Left lung (tissue), 10 donors: ENCODE data around the gene METTL25B. TPM values are rescaled to one million over a fixed set of nuclear protein-coding genes. Genes with fewer than 3 reads are reported as not detected.

ENCODE experiments used
- ATAC-seq: fragments of 200-7000 bp; cut with Tn5 transposase; one replicate; pipeline ENCODE4 v1.9.1; 2020; ENCODE audit warnings: moderate library complexity
- DNase-seq, 4 donors: peaks; one replicate each; pipeline ENCODE4 v3.0.0-alpha.2; 2013 to 2020
- H3K27ac ChIP-seq, 2 donors: fragments of 200-600 bp; sonication (generic) in 1 of 2; one replicate each; pipeline versions ENCODE4 v1.5.0 to v1.8.0; 2020 to 2021
- H3K27me3 ChIP-seq, 2 donors: fragments of 200-600 bp; sonication (generic) in 1 of 2; one replicate each; pipeline versions ENCODE4 v1.5.0 to v1.8.0; 2020 to 2021
- H3K36me3 ChIP-seq, 2 donors: fragments of 200-600 bp; sonication (generic) in 1 of 2; one replicate each; pipeline versions ENCODE4 v1.5.0 to v1.8.0; 2020 to 2021
- H3K4me1 ChIP-seq, 2 donors: fragments of 200-600 bp; one replicate each; pipeline ENCODE4 v1.8.0; 2021
- H3K4me3 ChIP-seq, 2 donors: fragments of 200-600 bp; sonication (generic) in 1 of 2; one replicate each; pipeline versions ENCODE4 v1.5.0 to v1.8.0; 2020 to 2021; ENCODE audit warnings: mild to moderate bottlenecking in 1 of 2
- H3K9me3 ChIP-seq, 2 donors: fragments of 200-600 bp; sonication (generic) in 1 of 2; one replicate each; pipeline versions ENCODE4 v1.5.0 to v1.8.0; 2020 to 2021
- intact Hi-C, 2 donors: fragments of 100-400 bp; cut with DNase I; formaldehyde crosslinking; loops; one replicate each; pipeline versions ENCODE4 v1.11.2 to v1.14.2; 2022
- polyA plus RNA-seq, 6 donors: library from polyadenylated mRNA; unstranded; fragments of 120-200 nt; gene quantifications; one replicate each; pipeline ENCODE4 v1.2.1, GENCODE V29; 2013; ENCODE audit not compliant: insufficient read length in 6 of 6
- total RNA-seq, 2 donors: library from RNA; stranded (reverse); fragmentation: NEBNext Ultra II Directional; extraction: Animal tissue kit (Norgen Biotek cat#: 25700); gene quantifications; one replicate each; pipeline ENCODE4 v1.2.1, GENCODE V29; 2021
- TF ChIP-seq, protein P1 (sequence below), 2 donors: fragments of 200-600 bp; sonication (generic) in 1 of 2; IDR thresholded peaks; one replicate each; pipeline versions ENCODE4 v1.5.0 to v1.8.0; 2021; ENCODE audit warnings: antibody characterized with exemption in 2 of 2
- donor health status: DM: no; HTN: yes; CAD: no.
- donor health status: DM: no; HTN: no; CAD: no.

Gene METTL25B
- total and polyA plus RNA-seq, 8 donors, result 30.6 to 41.7 (median 35.5) TPM

- Histone ChIP-seq H3K27me3 (peaks cover 0 to 88% of the 10 kb centered on the region in 2 donors), H3K36me3 (no peaks in the 10 kb centered on the region), H3K4me1 (peaks cover 12 to 22% of the 10 kb centered on the region in 2 donors), H3K4me3 (no peak overlapping the region), H3K9me3 (no peaks in the 10 kb centered on the region), H3K27ac (no peak overlapping the region)
- intact Hi-C loops, result no loop called here
- ATAC-seq (no peak), DNase-seq (peak in 1 of 4 donors; percentile 34)
- TF ChIP-seq, protein P1, sequence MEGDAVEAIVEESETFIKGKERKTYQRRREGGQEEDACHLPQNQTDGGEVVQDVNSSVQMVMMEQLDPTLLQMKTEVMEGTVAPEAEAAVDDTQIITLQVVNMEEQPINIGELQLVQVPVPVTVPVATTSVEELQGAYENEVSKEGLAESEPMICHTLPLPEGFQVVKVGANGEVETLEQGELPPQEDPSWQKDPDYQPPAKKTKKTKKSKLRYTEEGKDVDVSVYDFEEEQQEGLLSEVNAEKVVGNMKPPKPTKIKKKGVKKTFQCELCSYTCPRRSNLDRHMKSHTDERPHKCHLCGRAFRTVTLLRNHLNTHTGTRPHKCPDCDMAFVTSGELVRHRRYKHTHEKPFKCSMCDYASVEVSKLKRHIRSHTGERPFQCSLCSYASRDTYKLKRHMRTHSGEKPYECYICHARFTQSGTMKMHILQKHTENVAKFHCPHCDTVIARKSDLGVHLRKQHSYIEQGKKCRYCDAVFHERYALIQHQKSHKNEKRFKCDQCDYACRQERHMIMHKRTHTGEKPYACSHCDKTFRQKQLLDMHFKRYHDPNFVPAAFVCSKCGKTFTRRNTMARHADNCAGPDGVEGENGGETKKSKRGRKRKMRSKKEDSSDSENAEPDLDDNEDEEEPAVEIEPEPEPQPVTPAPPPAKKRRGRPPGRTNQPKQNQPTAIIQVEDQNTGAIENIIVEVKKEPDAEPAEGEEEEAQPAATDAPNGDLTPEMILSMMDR (IDR thresholded peaks at IDR 0.05), result no peak
Measured at GRCh38 chr1:156691191-156691590, 37.1 kb upstream of the METTL25B start.

GRCh38 chr1:156691665-156692440 lies 36.4 kb upstream of the METTL25B start:
- Histone ChIP-seq H3K27ac (no peak overlapping the region), H3K4me3 (no peak overlapping the region), H3K36me3 (no peaks in the 10 kb centered on the region), H3K9me3 (no peaks in the 10 kb centered on the region), H3K27me3 (peaks cover 0 to 82% of the 10 kb centered on the region in 2 donors), H3K4me1 (peaks cover 12 to 22% of the 10 kb centered on the region in 2 donors)
- TF ChIP-seq, protein P1 (IDR thresholded peaks at IDR 0.05), result no peak
- peak in 3 of 4 donors; percentile 35 to 63 (median 54) for DNase-seq
- peak; percentile 62 for ATAC-seq
- intact Hi-C loops, result no loop called here

- H3K4me3 ChIP-seq, result no peak overlapping the region
- DNase-seq (peak in 2 of 4 donors; percentile 46 to 61), ATAC-seq (peak; percentile 43)
- H3K27ac ChIP-seq, result no peak overlapping the region
- peaks cover 12 to 22% of the 10 kb centered on the region in 2 donors for H3K4me1 ChIP-seq
- no peaks in the 10 kb centered on the region for H3K36me3 ChIP-seq
- H3K27me3 ChIP-seq, result peaks cover 0 to 81% of the 10 kb centered on the region in 2 donors
- intact Hi-C loops, result no loop called here
- H3K9me3 ChIP-seq, result no peaks in the 10 kb centered on the region
- TF ChIP-seq, protein P1 (IDR thresholded peaks at IDR 0.05), result no peak
Measured at GRCh38 chr1:156692441-156692924, 35.8 kb upstream of the METTL25B start.

GRCh38 chr1:156692925-156693847 lies 35.1 kb upstream of the METTL25B start:
- DNase-seq (peak in 3 of 4 donors; percentile 47 to 85 (median 51)), ATAC-seq (peak; percentile 64)
- no peaks in the 10 kb centered on the region for H3K36me3 ChIP-seq
- no peak overlapping the region for H3K27ac ChIP-seq
- peaks cover 12 to 22% of the 10 kb centered on the region in 2 donors for H3K4me1 ChIP-seq
- intact Hi-C loops, result no loop called here
- H3K27me3 ChIP-seq, result peaks cover 0 to 78% of the 10 kb centered on the region in 2 donors
- TF ChIP-seq, protein P1 (IDR thresholded peaks at IDR 0.05), result no peak
- H3K4me3 ChIP-seq, result no peak overlapping the region
- no peaks in the 10 kb centered on the region for H3K9me3 ChIP-seq
